ENCODE measurements around the gene IL4R. TPM values are rescaled to one million over a fixed set of nuclear protein-coding genes. Genes with fewer than 3 reads are reported as not detected.

Gene IL4R
- total and polyA plus RNA-seq, 2 experiments from 2014 or later = 6.4 to 17.6 TPM

DNA sequence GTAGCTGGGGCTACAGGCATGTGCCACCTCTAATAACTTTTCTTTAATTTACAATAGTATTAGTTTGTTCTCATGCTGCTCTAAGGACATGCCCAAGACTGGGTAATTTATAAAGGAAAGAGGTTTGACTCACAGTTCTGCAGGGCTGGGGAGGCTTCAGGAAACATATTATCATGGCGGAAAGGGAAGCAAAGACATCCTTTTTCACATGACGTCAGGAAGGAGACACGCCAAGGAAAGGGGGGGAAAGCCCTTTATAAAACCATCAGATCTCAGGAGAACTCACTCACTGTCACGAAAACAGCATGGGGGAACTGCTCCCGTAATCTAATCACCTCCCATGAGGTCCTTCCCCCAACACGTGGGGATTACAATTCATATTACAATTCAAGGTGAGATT lies 18.3 kb downstream of the IL4R start (continued):
- TF ChIP-seq, protein P1, sequence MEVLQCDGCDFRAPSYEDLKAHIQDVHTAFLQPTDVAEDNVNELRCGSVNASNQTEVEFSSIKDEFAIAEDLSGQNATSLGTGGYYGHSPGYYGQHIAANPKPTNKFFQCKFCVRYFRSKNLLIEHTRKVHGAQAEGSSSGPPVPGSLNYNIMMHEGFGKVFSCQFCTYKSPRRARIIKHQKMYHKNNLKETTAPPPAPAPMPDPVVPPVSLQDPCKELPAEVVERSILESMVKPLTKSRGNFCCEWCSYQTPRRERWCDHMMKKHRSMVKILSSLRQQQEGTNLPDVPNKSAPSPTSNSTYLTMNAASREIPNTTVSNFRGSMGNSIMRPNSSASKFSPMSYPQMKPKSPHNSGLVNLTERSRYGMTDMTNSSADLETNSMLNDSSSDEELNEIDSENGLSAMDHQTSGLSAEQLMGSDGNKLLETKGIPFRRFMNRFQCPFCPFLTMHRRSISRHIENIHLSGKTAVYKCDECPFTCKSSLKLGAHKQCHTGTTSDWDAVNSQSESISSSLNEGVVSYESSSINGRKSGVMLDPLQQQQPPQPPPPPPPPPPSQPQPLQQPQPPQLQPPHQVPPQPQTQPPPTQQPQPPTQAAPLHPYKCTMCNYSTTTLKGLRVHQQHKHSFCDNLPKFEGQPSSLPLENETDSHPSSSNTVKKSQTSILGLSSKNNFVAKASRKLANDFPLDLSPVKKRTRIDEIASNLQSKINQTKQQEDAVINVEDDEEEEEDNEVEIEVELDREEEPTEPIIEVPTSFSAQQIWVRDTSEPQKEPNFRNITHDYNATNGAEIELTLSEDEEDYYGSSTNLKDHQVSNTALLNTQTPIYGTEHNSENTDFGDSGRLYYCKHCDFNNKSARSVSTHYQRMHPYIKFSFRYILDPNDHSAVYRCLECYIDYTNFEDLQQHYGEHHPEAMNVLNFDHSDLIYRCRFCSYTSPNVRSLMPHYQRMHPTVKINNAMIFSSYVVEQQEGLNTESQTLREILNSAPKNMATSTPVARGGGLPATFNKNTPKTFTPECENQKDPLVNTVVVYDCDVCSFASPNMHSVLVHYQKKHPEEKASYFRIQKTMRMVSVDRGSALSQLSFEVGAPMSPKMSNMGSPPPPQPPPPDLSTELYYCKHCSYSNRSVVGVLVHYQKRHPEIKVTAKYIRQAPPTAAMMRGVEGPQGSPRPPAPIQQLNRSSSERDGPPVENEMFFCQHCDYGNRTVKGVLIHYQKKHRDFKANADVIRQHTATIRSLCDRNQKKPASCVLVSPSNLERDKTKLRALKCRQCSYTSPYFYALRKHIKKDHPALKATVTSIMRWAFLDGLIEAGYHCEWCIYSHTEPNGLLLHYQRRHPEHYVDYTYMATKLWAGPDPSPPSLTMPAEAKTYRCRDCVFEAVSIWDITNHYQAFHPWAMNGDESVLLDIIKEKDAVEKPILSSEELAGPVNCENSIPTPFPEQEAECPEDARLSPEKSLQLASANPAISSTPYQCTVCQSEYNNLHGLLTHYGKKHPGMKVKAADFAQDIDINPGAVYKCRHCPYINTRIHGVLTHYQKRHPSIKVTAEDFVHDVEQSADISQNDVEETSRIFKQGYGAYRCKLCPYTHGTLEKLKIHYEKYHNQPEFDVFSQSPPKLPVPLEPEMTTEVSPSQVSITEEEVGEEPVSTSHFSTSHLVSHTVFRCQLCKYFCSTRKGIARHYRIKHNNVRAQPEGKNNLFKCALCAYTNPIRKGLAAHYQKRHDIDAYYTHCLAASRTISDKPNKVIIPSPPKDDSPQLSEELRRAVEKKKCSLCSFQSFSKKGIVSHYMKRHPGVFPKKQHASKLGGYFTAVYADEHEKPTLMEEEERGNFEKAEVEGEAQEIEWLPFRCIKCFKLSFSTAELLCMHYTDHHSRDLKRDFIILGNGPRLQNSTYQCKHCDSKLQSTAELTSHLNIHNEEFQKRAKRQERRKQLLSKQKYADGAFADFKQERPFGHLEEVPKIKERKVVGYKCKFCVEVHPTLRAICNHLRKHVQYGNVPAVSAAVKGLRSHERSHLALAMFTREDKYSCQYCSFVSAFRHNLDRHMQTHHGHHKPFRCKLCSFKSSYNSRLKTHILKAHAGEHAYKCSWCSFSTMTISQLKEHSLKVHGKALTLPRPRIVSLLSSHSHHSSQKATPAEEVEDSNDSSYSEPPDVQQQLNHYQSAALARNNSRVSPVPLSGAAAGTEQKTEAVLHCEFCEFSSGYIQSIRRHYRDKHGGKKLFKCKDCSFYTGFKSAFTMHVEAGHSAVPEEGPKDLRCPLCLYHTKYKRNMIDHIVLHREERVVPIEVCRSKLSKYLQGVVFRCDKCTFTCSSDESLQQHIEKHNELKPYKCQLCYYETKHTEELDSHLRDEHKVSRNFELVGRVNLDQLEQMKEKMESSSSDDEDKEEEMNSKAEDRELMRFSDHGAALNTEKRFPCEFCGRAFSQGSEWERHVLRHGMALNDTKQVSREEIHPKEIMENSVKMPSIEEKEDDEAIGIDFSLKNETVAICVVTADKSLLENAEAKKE (CRISPR knock-in tag; IDR thresholded peaks at IDR 0.05) = no peak

DNA sequence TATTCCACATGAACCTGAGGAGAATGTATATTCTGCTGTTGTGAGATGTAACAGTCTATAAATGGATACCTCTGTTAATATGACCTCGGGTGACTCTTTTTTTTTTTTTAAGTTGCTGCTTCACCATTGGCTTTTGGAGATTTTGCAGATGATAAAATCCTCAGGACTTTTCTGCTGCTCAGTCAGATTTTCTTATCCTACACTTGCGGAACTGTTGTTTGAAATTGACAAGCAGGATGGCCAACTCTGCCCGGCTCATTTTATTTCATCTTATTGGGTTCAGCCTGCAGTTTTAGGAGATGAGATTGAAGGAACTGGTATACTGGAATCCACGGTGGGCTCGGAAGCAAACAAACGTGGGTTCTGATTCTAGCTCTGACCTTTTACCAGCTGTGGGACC lies 19.3 kb downstream of the IL4R start:
- no peaks in the 10 kb centered on the region for H3K36me3 ChIP-seq (ENCODE audit: insufficient read depth)
- ATAC-seq (no peak), DNase-seq (ENCODE audit: low spot score) (no peak)
- Mint-ChIP-seq H3K36me3 (ENCODE audit: low read depth) (peaks cover 27% of the 10 kb centered on the region), H3K9me3 (peaks cover 8% of the 10 kb centered on the region), H3K27ac (no peak overlapping the region), H3K4me3 (no peak overlapping the region), H3K4me1 (peaks cover 25% of the 10 kb centered on the region), H3K27me3 (ENCODE audit: insufficient read depth, low read depth, poor library complexity) (no peaks in the 10 kb centered on the region)
- H3K4me1 ChIP-seq (ENCODE audit: insufficient read depth) = peaks cover 13% of the 10 kb centered on the region
- 0 out of 2 replicates have a peak, but pooled peaks cover 2% of the 10 kb centered on the region for H4K20me1 ChIP-seq (replicated peaks; ENCODE audit: insufficient read depth)
- no peaks in the 10 kb centered on the region for H3F3A ChIP-seq (replicated peaks; ENCODE audit: low read depth)
- H3K27ac ChIP-seq (ENCODE audit: low read depth) = no peak overlapping the region
- H3K9me2 ChIP-seq (ENCODE audit: insufficient read depth) = no peaks in the 10 kb centered on the region
- peaks cover 15% of the 10 kb centered on the region for H3K79me2 ChIP-seq (replicated peaks; ENCODE audit: insufficient read depth)
- no peak overlapping the region for H3K4me3 ChIP-seq
- no peak overlapping the region for H3K4me2 ChIP-seq
- H3K27me3 ChIP-seq (ENCODE audit: insufficient read depth) = no peaks in the 10 kb centered on the region
- no peak for TF ChIP-seq ZNF114 (CRISPR knock-in tag; IDR thresholded peaks at IDR 0.05)
- no peak for TF ChIP-seq EZH2phosphoT487 (IDR thresholded peaks at IDR 0.05; ENCODE audit: unreplicated experiment)
- no peak for TF ChIP-seq POLR2AphosphoS5 (IDR thresholded peaks at IDR 0.05; ENCODE audit: low read depth)
- no peak overlapping the region for H2AFZ ChIP-seq

DNA sequence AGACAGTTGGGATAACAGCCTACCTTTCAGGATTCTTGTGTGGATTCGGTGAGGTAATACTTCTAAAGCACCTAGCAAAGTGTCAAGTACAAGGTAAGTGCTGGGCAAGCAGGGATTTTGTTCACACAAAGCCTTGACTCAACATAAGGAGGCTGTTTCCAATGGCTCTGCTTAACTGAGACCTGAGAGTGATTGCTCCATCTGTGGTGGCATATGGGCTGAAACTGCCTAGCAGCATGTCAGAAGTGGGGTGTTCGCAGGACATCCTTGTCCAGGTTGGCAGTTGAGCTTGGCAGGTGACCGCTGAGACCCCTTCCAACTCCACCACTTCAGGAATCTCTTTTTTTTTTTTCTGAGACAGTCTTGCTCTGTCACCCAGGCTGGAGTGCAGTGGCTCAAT lies 19.8 kb downstream of the IL4R start:
- H3K27me3 Mint-ChIP-seq (ENCODE audit: insufficient read depth, low read depth, poor library complexity) = no peaks in the 10 kb centered on the region
- H3K27ac Mint-ChIP-seq = no peak overlapping the region
- no peaks in the 10 kb centered on the region for H3K36me3 ChIP-seq (ENCODE audit: insufficient read depth)
- no peak overlapping the region for H3K27ac ChIP-seq (ENCODE audit: low read depth)
- peaks cover 13% of the 10 kb centered on the region for H3K9me3 Mint-ChIP-seq
- peaks cover 13% of the 10 kb centered on the region for H3K79me2 ChIP-seq (replicated peaks; ENCODE audit: insufficient read depth)
- DNase-seq (ENCODE audit: low spot score) = no peak
- H3K4me2 ChIP-seq = no peak overlapping the region
- peaks cover 13% of the 10 kb centered on the region for H3K4me1 ChIP-seq (ENCODE audit: insufficient read depth)
- H4K20me1 ChIP-seq (replicated peaks; ENCODE audit: insufficient read depth) = 0 out of 2 replicates have a peak, but pooled peaks cover 2% of the 10 kb centered on the region
- H2AFZ ChIP-seq = no peak overlapping the region
- no peak for ATAC-seq
- peaks cover 25% of the 10 kb centered on the region for H3K4me1 Mint-ChIP-seq
- H3K4me3 ChIP-seq = no peak overlapping the region
- peaks cover 32% of the 10 kb centered on the region for H3K36me3 Mint-ChIP-seq (ENCODE audit: low read depth)
- H3K27me3 ChIP-seq (ENCODE audit: insufficient read depth) = no peaks in the 10 kb centered on the region
- H3K9me2 ChIP-seq (ENCODE audit: insufficient read depth) = no peaks in the 10 kb centered on the region
- H3F3A ChIP-seq (replicated peaks; ENCODE audit: low read depth) = no peaks in the 10 kb centered on the region
- no peak overlapping the region for H3K4me3 Mint-ChIP-seq
- TF ChIP-seq EZH2 (IDR thresholded peaks at IDR 0.05; ENCODE audit: low read depth, unreplicated experiment) (no peak), JUNB (IDR thresholded peaks at IDR 0.05; ENCODE audit: unreplicated experiment) (no peak), ZNF331 (CRISPR knock-in tag; IDR thresholded peaks at IDR 0.05; ENCODE audit: low read depth) (no peak), POLR2AphosphoS5 (IDR thresholded peaks at IDR 0.05; ENCODE audit: low read depth) (no peak), STAT1 (IDR thresholded peaks at IDR 0.05; ENCODE audit: unreplicated experiment) (no peak), ZNF114 (CRISPR knock-in tag; IDR thresholded peaks at IDR 0.05) (no peak), CREB1 (CRISPR knock-in tag; IDR thresholded peaks at IDR 0.05; ENCODE audit: low read depth) (no peak)
- TF ChIP-seq, protein P2, sequence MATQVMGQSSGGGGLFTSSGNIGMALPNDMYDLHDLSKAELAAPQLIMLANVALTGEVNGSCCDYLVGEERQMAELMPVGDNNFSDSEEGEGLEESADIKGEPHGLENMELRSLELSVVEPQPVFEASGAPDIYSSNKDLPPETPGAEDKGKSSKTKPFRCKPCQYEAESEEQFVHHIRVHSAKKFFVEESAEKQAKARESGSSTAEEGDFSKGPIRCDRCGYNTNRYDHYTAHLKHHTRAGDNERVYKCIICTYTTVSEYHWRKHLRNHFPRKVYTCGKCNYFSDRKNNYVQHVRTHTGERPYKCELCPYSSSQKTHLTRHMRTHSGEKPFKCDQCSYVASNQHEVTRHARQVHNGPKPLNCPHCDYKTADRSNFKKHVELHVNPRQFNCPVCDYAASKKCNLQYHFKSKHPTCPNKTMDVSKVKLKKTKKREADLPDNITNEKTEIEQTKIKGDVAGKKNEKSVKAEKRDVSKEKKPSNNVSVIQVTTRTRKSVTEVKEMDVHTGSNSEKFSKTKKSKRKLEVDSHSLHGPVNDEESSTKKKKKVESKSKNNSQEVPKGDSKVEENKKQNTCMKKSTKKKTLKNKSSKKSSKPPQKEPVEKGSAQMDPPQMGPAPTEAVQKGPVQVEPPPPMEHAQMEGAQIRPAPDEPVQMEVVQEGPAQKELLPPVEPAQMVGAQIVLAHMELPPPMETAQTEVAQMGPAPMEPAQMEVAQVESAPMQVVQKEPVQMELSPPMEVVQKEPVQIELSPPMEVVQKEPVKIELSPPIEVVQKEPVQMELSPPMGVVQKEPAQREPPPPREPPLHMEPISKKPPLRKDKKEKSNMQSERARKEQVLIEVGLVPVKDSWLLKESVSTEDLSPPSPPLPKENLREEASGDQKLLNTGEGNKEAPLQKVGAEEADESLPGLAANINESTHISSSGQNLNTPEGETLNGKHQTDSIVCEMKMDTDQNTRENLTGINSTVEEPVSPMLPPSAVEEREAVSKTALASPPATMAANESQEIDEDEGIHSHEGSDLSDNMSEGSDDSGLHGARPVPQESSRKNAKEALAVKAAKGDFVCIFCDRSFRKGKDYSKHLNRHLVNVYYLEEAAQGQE (IDR thresholded peaks at IDR 0.05; ENCODE audit: unreplicated experiment) = no peak

Data from GM23338 (cell line).